Right cardiac atrium (tissue), 5 donors: ENCODE measurements around the gene TENT5C. TPM values are rescaled to one million over a fixed set of nuclear protein-coding genes. Genes with fewer than 3 reads are reported as not detected.

ENCODE experiments used
- ATAC-seq, 2 donors: fragments of 200-7000 bp; cut with Tn5 transposase; one replicate each; pipeline versions ENCODE4 v1.8.0 to v1.9.1; 2020; ENCODE audit warnings: moderate library complexity in 2 of 2, mild to moderate bottlenecking in 1 of 2
- DNase-seq, 3 donors: peaks; one replicate each; pipeline ENCODE4 v3.0.0-alpha.2; 2020
- H3K27ac ChIP-seq: one replicate; pipeline ENCODE4 v1.5.1; 2013; ENCODE audit warnings: mild to moderate bottlenecking, low read length, control low read depth, moderate library complexity
- H3K27me3 ChIP-seq: one replicate; pipeline ENCODE4 v1.6.1; 2013; ENCODE audit not compliant: control insufficient read depth, insufficient read depth
- H3K4me1 ChIP-seq: one replicate; pipeline ENCODE4 v1.6.1; 2013; ENCODE audit warnings: low read length; ENCODE audit not compliant: control insufficient read depth, insufficient read depth
- H3K4me3 ChIP-seq: one replicate; pipeline ENCODE4 v1.5.1; 2013; ENCODE audit warnings: low read length, control low read depth
- H3K9me3 ChIP-seq: one replicate; pipeline ENCODE4 v1.6.1; 2013; ENCODE audit warnings: low read length; ENCODE audit not compliant: control insufficient read depth
- WGBS: extraction: QIAGEN DNeasy Blood & Tissue Kit; methylation state at CpG from one replicate; pipeline ENCODE4 v1.1.7; 2013; 5-methylcytosine and 5-hydroxymethylcytosine counted together
- intact Hi-C, 4 donors: fragments of 100-400 bp; cut with DNase I; formaldehyde crosslinking; loops; one replicate each; pipeline versions ENCODE4 v1.11.0 to v1.14.0; 2022 to 2023
- polyA plus RNA-seq: library from polyadenylated mRNA; stranded (reverse); fragments of 200-250 nt; gene quantifications from one replicate; pipeline ENCODE4 v1.2.3, GENCODE V29; 2013
- total RNA-seq, 4 donors: library from RNA; stranded (reverse); fragmentation: NEBNext Ultra II Directional; extraction: Animal tissue kit (Norgen Biotek cat#: 25700); gene quantifications; one replicate each; pipeline ENCODE4 v1.2.1, GENCODE V29; 2021
- donor health status: healthy with polysubstance abuse.
- donor health status: DM: no; HTN: yes; CAD: no.
- donor health status: DM: no; HTN: no; CAD: no.
- donor health status: DM: no; HTN: yes; CAD: no; lungs with severe emphysema.
- donor health status: DM: yes; HTN: yes; CAD: no.

Gene TENT5C
- total and polyA plus RNA-seq, 5 donors = 9.5 to 33.1 (median 31.1) TPM

DNA sequence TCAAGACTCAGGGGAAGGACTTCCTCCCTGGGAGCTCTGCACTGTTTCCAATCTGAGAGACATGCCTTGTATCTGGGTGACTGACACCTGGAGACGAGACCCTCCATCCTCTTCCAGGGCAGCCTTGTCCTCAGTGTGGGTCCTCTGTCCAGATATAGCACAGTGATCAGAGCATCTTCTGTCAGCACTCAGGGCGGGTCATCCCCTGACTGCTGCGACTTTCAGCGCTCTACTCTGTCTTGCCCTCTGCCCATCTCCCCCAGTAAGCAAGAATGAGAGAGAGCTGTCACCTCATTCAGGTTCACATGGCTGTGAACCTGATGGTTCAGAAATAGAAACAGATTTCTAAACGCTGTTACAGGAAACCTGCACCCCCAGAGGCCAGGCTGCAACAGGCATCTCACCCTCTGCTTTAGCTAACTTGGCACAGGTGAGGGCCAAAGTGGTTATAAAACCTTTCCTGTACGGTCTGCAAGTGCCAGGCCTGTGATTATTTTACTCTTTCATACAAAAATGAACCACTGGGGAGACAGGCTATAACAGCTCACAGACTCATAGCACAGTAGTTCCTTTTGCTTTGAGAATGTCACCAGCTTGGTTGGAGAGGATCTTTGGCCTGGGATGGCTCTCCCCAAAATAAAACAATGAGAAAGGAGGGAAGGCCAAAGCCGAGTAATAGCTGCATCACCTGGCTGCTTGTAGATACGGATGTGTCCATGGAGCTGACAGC, 11.4 kb upstream of the TENT5C start:
- Histone ChIP-seq H3K27me3 (no peaks in the 10 kb centered on the region), H3K27ac (no peak overlapping the region), H3K4me1 (no peaks in the 10 kb centered on the region), H3K9me3 (no peaks in the 10 kb centered on the region), H3K4me3 (no peak overlapping the region)
- no peak for ATAC-seq
- 66% methylated on average over 8 of the region's 8 CpGs for WGBS
- DNase-seq = no peak
- intact Hi-C loops = no loop called here

DNA sequence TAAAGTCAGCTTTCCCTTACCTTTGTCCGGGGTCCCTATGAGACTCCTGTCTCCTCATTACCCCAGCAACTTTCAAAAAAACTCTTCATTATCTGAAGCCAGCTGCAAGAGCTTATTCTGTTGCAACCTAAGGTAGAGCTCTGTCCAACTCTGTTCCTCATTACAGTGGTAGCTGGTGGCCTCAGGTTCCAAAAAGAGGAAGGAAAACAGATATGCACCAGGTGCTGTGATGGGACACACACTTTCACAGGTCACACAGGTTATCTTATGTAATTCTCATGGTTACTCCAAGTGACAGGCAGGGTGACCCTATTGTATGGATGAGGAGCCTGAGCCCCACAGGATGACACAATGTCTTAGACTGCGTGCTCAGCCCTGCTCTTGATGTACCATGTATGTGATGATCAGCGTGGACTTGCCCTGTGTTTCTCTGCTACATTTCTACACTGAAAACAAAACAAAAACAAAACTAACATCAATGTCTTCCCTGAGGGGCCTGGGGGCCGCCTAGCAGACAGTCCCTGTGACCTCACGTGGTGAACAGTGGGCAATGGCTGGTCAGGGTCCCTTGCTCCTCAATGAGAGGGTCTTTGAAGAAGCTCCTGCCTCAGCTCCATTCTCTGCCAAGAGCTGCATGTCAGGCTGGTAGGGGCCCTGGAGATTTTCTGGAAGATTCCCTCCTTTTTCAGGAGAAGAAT, 9.7 kb upstream of the TENT5C start:
- DNase-seq (no peak), ATAC-seq (no peak)
- no peaks in the 10 kb centered on the region for H3K27me3 ChIP-seq
- H3K9me3 ChIP-seq = no peaks in the 10 kb centered on the region
- H3K4me1 ChIP-seq = no peaks in the 10 kb centered on the region
- no peak overlapping the region for H3K27ac ChIP-seq
- H3K4me3 ChIP-seq = no peak overlapping the region
- intact Hi-C loops = no loop called here
- 70% methylated on average over 5 of the region's 5 CpGs for WGBS

DNA sequence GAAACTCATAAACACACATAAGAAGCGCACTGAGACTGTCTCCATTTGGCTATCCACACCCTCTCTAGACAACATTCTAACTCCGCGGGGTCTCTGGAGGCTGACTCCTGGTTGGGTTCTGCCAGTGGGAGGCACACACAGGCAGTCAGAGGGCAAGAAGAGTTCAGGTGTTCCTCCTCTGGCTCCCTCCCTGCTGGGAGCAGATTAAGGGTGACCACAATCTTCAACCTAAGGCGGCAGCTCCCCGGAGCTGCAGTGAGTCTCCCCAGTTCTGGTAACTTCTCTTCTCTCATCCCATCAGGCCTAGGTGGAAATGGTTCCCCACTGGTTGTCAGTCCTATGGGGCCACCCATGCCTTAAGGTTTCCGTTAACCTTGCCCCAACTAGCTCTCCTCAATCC, 7.4 kb upstream of the TENT5C start:
- Histone ChIP-seq H3K9me3 (no peaks in the 10 kb centered on the region), H3K27me3 (no peaks in the 10 kb centered on the region), H3K27ac (no peak overlapping the region), H3K4me3 (no peak overlapping the region), H3K4me1 (no peaks in the 10 kb centered on the region)
- intact Hi-C loops = no loop called here
- 77% methylated on average over 6 of the region's 6 CpGs for WGBS
- ATAC-seq (no peak), DNase-seq (no peak)

DNA sequence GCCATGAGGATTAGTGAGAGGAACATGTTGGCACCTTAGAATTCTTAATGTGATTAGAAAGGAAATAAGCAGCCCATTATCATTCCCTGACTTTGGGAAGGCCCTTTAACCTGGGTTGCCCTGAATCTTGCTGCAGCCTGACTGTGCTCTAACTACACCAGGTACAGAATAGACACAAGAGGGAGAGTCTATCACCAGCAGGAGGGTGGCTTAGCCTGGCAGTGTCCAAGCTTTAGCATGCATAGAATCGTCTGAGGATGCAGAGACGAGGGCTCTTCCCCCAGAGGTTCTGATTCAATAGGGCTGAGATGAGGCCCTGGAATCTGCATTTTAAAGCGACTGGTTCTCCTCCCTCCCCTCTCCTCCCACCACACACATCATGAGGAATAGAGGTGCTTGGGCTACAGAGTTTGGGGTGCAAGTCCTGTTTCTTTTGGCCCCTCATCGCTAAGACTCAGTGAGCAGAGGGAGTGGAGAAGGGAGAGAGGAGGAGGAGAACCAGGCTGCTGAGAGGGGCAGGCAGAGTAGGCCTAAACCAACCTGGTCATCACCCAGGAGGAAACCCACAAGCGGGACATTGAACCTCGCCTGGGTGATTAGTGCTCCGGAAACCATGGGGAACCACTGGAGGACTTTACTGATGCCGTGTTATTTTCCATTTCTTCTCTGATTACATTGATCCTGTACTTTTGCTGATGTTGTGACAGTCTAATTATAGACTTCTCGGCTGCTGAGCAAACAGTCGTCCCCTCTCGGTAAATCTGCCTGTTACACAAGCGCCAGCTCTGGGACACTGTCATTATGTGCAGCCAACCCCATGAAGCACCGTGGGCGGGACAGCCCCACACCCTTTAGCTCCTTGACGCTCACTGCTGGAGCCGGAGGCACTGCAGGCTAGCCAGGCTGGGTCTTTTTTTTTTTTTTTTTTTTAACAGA, 6.3 kb upstream of the TENT5C start:
- intact Hi-C loops = loop anchor here in 2 of 4 donors (10.0 kb wide), 3 partner anchors 65 to 155 kb away; no protein-coding TSS in a partner anchor
- Histone ChIP-seq H3K27ac (peak overlapping the region; percentile 12), H3K9me3 (no peaks in the 10 kb centered on the region), H3K27me3 (no peaks in the 10 kb centered on the region), H3K4me3 (no peak overlapping the region), H3K4me1 (no peaks in the 10 kb centered on the region)
- ATAC-seq = peak; percentile 79 to 84
- DNase-seq = peak in 2 of 3 donors; percentile 54 to 80
- WGBS = 63% methylated on average over 16 of the region's 16 CpGs

DNA sequence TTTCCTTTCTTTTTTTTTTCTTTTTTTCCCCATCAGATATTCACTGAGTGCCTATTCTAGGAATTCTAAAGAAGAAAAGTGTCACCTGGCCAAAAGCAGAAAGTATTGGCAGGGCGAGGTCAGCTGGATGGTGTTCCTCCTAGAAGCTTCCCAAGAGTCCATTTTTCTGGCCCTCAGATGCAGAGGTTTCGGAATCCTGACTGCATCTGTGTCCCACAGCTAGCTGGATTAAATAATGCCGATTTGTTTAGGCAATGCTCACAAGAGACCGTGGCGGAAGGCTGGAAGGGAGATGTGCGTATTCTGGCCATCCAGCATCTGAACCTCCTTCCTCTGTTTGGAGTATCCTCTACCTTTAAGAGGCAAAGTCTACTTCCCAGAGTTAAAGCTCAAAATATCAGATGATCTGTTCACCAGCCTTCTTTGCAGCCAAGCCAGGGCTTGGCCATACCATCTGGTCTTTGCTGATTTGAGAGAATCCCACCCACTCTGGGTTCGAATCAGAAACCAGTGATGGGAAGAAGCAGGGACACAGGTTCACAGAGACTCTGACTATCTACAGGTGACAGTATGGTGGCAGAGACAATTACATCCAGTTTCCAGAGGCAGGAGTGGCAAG, 5.4 kb upstream of the TENT5C start:
- intact Hi-C loops = loop anchor here in 2 of 4 donors (10.0 kb wide), 3 partner anchors 66 to 154 kb away; no protein-coding TSS in a partner anchor
- no peak overlapping the region for H3K4me3 ChIP-seq
- DNase-seq (no peak), ATAC-seq (peak; percentile 18 to 21)
- H3K4me1 ChIP-seq = peaks cover 3% of the 10 kb centered on the region
- H3K27me3 ChIP-seq = no peaks in the 10 kb centered on the region
- 69% methylated on average over 7 of the region's 7 CpGs for WGBS
- H3K27ac ChIP-seq = peak overlapping the region; percentile 17
- H3K9me3 ChIP-seq = no peaks in the 10 kb centered on the region

DNA sequence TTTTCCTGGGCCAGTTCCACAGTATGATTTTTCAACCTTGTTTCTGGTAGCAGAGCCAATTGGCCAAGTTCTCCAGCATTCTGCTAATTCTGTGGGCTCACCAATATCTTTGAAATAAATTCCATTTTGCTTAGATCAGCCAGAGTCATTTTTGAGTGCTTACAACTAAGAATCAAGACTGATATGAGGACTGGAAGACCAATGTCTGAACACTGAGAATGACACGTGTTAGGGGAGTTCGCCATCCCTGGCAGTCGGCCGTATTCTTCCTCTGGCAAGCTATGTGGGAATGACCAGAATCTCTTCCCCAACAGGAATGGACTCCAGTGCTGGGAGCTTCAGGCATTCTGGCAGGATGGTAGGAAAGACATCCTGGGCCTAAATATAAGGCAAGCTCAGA, 4.9 kb upstream of the TENT5C start:
- intact Hi-C loops = loop anchor here in 2 of 4 donors (10.0 kb wide), 3 partner anchors 66 to 154 kb away; no protein-coding TSS in a partner anchor
- Histone ChIP-seq H3K4me1 (peaks cover 3% of the 10 kb centered on the region), H3K4me3 (no peak overlapping the region), H3K9me3 (no peaks in the 10 kb centered on the region), H3K27ac (no peak overlapping the region), H3K27me3 (no peaks in the 10 kb centered on the region)
- 61% methylated on average over 4 of the region's 4 CpGs for WGBS
- no peak for ATAC-seq
- DNase-seq = peak; percentile 55 to 84 (median 83)

DNA sequence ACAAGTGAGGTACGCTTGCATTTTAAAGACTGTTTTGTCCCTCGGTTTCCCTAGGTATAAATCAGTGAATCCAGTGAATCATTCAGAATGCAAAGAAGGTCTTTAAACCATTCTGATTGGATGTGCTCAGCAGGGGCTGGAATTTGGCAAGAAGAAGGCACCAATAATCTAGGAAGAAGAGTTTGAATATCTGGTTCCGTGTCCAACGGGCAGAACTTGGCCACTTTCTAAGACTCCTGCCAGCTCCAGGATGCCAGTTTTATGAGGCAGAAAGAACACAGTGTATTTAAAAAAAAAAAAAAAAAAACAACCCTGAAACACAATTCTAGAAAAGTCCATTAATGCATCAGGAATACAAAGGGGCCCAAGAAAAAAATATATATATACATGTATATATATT, 3.0 kb upstream of the TENT5C start:
- H3K27me3 ChIP-seq = no peaks in the 10 kb centered on the region
- DNase-seq (no peak), ATAC-seq (no peak)
- WGBS = 84% methylated on average over 4 of the region's 4 CpGs
- peaks cover 4% of the 10 kb centered on the region for H3K4me1 ChIP-seq
- no peaks in the 10 kb centered on the region for H3K9me3 ChIP-seq
- no peak overlapping the region for H3K27ac ChIP-seq
- no peak overlapping the region for H3K4me3 ChIP-seq
- intact Hi-C loops = loop anchor here in 2 of 4 donors (10.0 kb wide), 3 partner anchors 68 to 152 kb away; no protein-coding TSS in a partner anchor

DNA sequence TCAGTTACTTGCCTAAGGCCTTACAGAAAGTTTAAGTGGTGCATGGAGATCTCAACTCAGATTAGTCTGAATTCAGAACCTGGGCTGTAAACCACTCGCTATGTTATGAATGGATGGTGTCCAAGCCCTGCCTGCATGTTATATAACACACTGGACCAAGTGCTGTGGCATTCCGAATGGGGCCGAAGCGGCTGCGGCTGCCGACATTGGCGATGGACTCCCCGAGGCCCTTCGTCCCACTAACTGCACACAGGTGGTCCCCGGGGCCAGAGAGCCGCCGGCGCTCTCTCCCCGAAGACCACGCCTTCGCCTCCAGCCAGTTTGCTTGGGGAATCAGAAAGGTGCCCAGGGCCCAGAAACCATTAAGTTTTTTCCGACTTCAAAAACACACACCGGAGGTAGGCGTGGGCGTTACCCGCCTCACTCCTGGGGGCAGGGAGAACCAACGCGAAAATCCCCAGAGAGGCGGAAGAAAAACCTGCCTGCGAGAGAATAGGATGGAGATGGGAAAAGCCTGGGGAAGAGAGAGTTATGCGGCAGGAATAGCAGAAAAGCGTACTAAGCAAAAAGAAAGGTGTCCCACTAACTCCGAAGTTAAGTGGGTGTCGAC, 579 bp upstream of the TENT5C start:
- H3K9me3 ChIP-seq = no peaks in the 10 kb centered on the region
- peak overlapping the region; percentile 54 for H3K27ac ChIP-seq
- H3K27me3 ChIP-seq = no peaks in the 10 kb centered on the region
- WGBS = under 1% methylated on average over 29 of the region's 29 CpGs
- peak overlapping the region; percentile 72 for H3K4me3 ChIP-seq
- ATAC-seq = peak; percentile 3 to 22
- intact Hi-C loops = loop anchor here in 3 of 4 donors (5.0 to 10.0 kb wide), 4 partner anchors 70 to 150 kb away; no protein-coding TSS in a partner anchor
- peaks cover 6% of the 10 kb centered on the region for H3K4me1 ChIP-seq
- DNase-seq = peak in 1 of 3 donors; percentile 77

DNA sequence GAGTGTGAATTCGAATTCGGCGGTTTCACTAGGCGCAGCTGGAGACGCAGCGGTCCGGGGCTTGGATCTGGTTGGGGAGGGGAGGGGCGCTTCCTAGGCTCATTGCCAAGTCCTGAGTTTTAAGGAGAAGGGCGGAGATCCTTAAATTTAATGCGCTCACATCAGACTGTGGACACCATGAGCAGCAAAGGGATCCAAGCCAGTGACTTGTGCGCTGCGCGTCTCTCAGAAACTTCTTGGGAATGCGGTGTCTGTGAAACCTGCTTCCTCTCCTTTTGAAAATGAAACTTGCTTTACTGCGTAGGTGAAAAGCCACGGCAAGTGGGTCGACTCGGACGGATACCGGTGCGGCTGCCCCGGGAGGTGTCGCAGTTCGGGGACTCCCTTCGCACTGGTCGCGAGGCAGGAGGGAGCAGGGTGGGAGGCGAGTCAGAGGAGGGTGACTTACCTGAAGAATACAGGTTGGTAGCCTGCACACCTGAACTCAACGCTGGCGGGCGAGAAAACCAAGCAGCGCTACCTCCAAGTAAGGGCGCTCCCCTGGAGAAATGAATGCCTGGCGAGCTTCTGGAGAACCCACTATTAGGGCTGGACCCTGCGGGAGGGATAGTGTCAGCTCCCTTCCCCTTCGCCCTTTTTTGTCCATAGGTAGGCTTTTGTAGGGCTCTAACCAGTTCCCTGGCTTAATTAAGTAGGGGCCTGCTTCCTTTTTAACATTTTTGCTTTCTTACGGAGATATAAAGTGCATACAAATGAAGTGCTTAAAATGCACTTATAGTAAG, 992 bp downstream of the TENT5C start:
- 4% methylated on average over 37 of the region's 37 CpGs for WGBS
- H3K27me3 ChIP-seq = no peaks in the 10 kb centered on the region
- H3K4me3 ChIP-seq = peak overlapping the region; percentile 72
- intact Hi-C loops = loop anchor here in 3 of 4 donors (2.0 to 10.0 kb wide), 5 partner anchors 68 to 152 kb away; no protein-coding TSS in a partner anchor
- peaks cover 10% of the 10 kb centered on the region for H3K4me1 ChIP-seq
- H3K9me3 ChIP-seq = no peaks in the 10 kb centered on the region
- peak overlapping the region; percentile 76 for H3K27ac ChIP-seq
- peak; percentile 2 to 9 for ATAC-seq
- DNase-seq = peak; percentile 51 to 71 (median 70)
